Panc1 (cell line): Measurements from ENCODE around the gene CALD1. TPM values are rescaled to one million over a fixed set of nuclear protein-coding genes. Genes with fewer than 3 reads are reported as not detected.

Source experiments
- ATAC-seq: fragments of 200-7000 bp; cut with Tn5 transposase; 2 replicates; pipeline ENCODE4 v1.9.1; 2020; ENCODE audit warnings: mild to moderate bottlenecking, moderate library complexity
- BruUV-seq: library from RNA; stranded (reverse); fragments of 400-500 nt; replicated peaks from 2 replicates; lab custom pipeline; 2021; lab: Mats Ljungman, UMichigan
- CTCF ChIA-PET: fragments of 300-600 bp; sonication (Branson Sonifier 250); formaldehyde crosslinking; loops from one replicate; lab custom pipeline; 2022; ENCODE audit warnings: antibody characterized with exemption; lab: Charles Lee
- POLR2A ChIA-PET: fragments of 300-600 bp; sonication (Branson Sonifier 250); formaldehyde crosslinking; loops from one replicate; lab custom pipeline; 2022; ENCODE audit warnings: antibody characterized with exemption; lab: Charles Lee
- DNase-seq: peaks from one replicate; pipeline ENCODE4 v3.0.0-alpha.2; 2010; ENCODE audit warnings: low read depth, low spot score
- H3K27ac ChIP-seq: 2 replicates; pipeline ENCODE4 v1.5.1; 2011; ENCODE audit warnings: mild to moderate bottlenecking, low read length, inconsistent platforms
- H3K27me3 ChIP-seq: fragments of 200-500 bp; sonication (Bioruptor generic); 2 replicates; pipeline ENCODE4 v1.6.0; 2014; ENCODE audit warnings: low read length, inconsistent platforms; ENCODE audit not compliant: control insufficient read depth, insufficient read depth
- H3K36me3 ChIP-seq: fragments of 200-500 bp; sonication (Bioruptor generic); 2 replicates; pipeline ENCODE4 v1.5.1; 2014; ENCODE audit warnings: inconsistent platforms, mild to moderate bottlenecking, low read length, moderate library complexity; ENCODE audit not compliant: control insufficient read depth, insufficient read depth
- H3K4me1 ChIP-seq: 2 replicates; pipeline ENCODE4 v1.5.1; 2011; ENCODE audit warnings: inconsistent platforms, mild to moderate bottlenecking, low read length, moderate library complexity; ENCODE audit not compliant: control insufficient read depth, insufficient read depth
- H3K4me3 ChIP-seq, 2 experiments: 2 replicates each; pipeline ENCODE4 v1.5.1; 2011 to 2012; ENCODE audit warnings: low read depth in 2 of 2, low read length in 2 of 2, mild to moderate bottlenecking in 2 of 2, inconsistent platforms in 1 of 2, moderate library complexity in 1 of 2
- H3K9me3 ChIP-seq: fragments of 200-500 bp; sonication (Bioruptor generic); 2 replicates; pipeline ENCODE4 v1.5.1; 2014; ENCODE audit warnings: low read depth, mild to moderate bottlenecking, inconsistent platforms, low read length, moderate library complexity; ENCODE audit not compliant: control insufficient read depth, insufficient read depth
- CTCF ChIP-seq: fragments of 450-650 bp; IDR thresholded peaks from 2 replicates; pipeline ENCODE4 v1.5.1; 2017; ENCODE audit warnings: mild to moderate bottlenecking
- POLR2AphosphoS5 ChIP-seq: IDR thresholded peaks from 2 replicates; pipeline ENCODE4 v1.6.1; 2012; ENCODE audit warnings: mild to moderate bottlenecking, low read depth, low read length, moderate library complexity
- REST ChIP-seq, 2 experiments: IDR thresholded peaks; 2 replicates each; pipeline ENCODE4 v1.6.1; 2011 to 2012; ENCODE audit warnings: low read depth in 2 of 2, control low read depth in 1 of 2, low read length in 1 of 2, mild to moderate bottlenecking in 1 of 2, moderate library complexity in 1 of 2; ENCODE audit not compliant: insufficient read depth in 1 of 2
- SIN3A ChIP-seq: IDR thresholded peaks from 2 replicates; pipeline ENCODE4 v1.6.1; 2012; ENCODE audit warnings: low read depth, mild to moderate bottlenecking, low read length, moderate library complexity, borderline replicate concordance; ENCODE audit not compliant: insufficient read depth
- TCF7L2 ChIP-seq: IDR thresholded peaks from 2 replicates; pipeline ENCODE4 v1.6.1; 2011; ENCODE audit warnings: mild to moderate bottlenecking, low read depth, low read length, inconsistent platforms
- in situ Hi-C: cut with HindIII; loops from 2 replicates; pipeline ENCODE4 v1.10.0; 2016; ENCODE audit warnings: low sequenced_read_pairs, low pct_unique_long_range_greater_than_20kb
- intact Hi-C: fragments of 100-400 bp; cut with micrococcal nuclease; formaldehyde crosslinking; loops from one replicate; pipeline ENCODE4 v1.10.0; 2022; ENCODE audit not compliant: unreplicated experiment
- total RNA-seq: library from RNA; stranded (reverse); gene quantifications from one replicate; pipeline ENCODE4 v1.2.1, GENCODE V29; 2021; ENCODE audit not compliant: unreplicated experiment

The CALD1 gene
- total RNA-seq, 1 experiment from 2014 or later, result 9.2 TPM

GRCh38 chr7:134928554-134928953, 149.1 kb downstream of the CALD1 start:
- Histone ChIP-seq H3K27ac (no peak overlapping the region), H3K9me3 (no peaks in the 10 kb centered on the region), H3K4me1 (no peaks in the 10 kb centered on the region), H3K4me3 (no peak overlapping the region), H3K27me3 (no peaks in the 10 kb centered on the region), H3K36me3 (no peaks in the 10 kb centered on the region)
- intact Hi-C loops, result no loop called here
- TF ChIP-seq TCF7L2 (no peak), POLR2AphosphoS5 (no peak), REST (IDR thresholded peaks at IDR 0.05; ENCODE audit: insufficient read depth in 1 of 2, low read depth in 2 of 2, low read length in 1 of 2) (no peak), CTCF (no peak), SIN3A (no peak)
- no peak for ATAC-seq
- no peak for DNase-seq
- in situ Hi-C loops, result no loop called here
- no TSS peak for BruUV-seq
- ChIA-PET POLR2A (no interaction called here), CTCF (no interaction called here)

- Histone ChIP-seq H3K4me1 (no peaks in the 10 kb centered on the region), H3K9me3 (no peaks in the 10 kb centered on the region), H3K36me3 (no peaks in the 10 kb centered on the region), H3K27ac (no peak overlapping the region), H3K27me3 (no peaks in the 10 kb centered on the region), H3K4me3 (no peak overlapping the region)
- ChIA-PET CTCF (no interaction called here), POLR2A (no interaction called here)
- DNase-seq (no peak), ATAC-seq (no peak)
- intact Hi-C loops (no loop called here), in situ Hi-C loops (no loop called here)
- TF ChIP-seq TCF7L2 (no peak), REST (IDR thresholded peaks at IDR 0.05; ENCODE audit: insufficient read depth in 1 of 2, low read depth in 2 of 2, low read length in 1 of 2) (no peak), CTCF (no peak), SIN3A (no peak), POLR2AphosphoS5 (no peak)
- BruUV-seq, result no TSS peak
Measured at GRCh38 chr7:134931487-134931886, 152.1 kb downstream of the CALD1 start.
